Hepatocyte (in vitro differentiated cells): ENCODE data around the gene ARHGAP10. TPM values are rescaled to one million over a fixed set of nuclear protein-coding genes. Genes with fewer than 3 reads are reported as not detected.
"Not testable (repeated sequence)": the region's sequence is repeated elsewhere in the genome, so short reads cannot be mapped to it uniquely, and the experiment has no call there.

ENCODE experiments used
- DNase-seq: peaks from one replicate; pipeline ENCODE4 v3.0.0-alpha.2; 2016; ENCODE audit warnings: low spot score
- H2AFZ ChIP-seq: fragments of 200-600 bp; sonication (generic); 2 replicates; pipeline ENCODE4 v1.6.0; 2016; ENCODE audit warnings: antibody characterized with exemption, mild to moderate bottlenecking
- H3K27ac ChIP-seq: fragments of 200-600 bp; sonication (generic); 2 replicates; pipeline ENCODE4 v1.5.1; 2016; ENCODE audit warnings: mild to moderate bottlenecking
- H3K27me3 ChIP-seq: fragments of 200-600 bp; sonication (generic); 2 replicates; pipeline ENCODE4 v1.6.1; 2016
- H3K36me3 ChIP-seq: fragments of 200-600 bp; sonication (generic); replicated peaks from 2 replicates; pipeline ENCODE4 v1.5.1; 2016; ENCODE audit warnings: low read depth; ENCODE audit not compliant: insufficient read depth
- H3K4me1 ChIP-seq: fragments of 200-600 bp; sonication (generic); 2 replicates; pipeline ENCODE4 v1.5.1; 2016; ENCODE audit warnings: mild to moderate bottlenecking, moderate library complexity; ENCODE audit not compliant: insufficient read depth
- H3K4me2 ChIP-seq: fragments of 200-600 bp; sonication (generic); 2 replicates; pipeline ENCODE4 v1.6.0; 2016
- H3K4me3 ChIP-seq: fragments of 200-600 bp; sonication (generic); 2 replicates; pipeline ENCODE4 v1.5.1; 2016; ENCODE audit warnings: mild to moderate bottlenecking
- H3K79me2 ChIP-seq: fragments of 200-600 bp; sonication (generic); 2 replicates; pipeline ENCODE4 v1.6.0; 2017; ENCODE audit warnings: mild to moderate bottlenecking
- H3K9me2 ChIP-seq: fragments of 200-600 bp; sonication (generic); replicated peaks from 2 replicates; pipeline ENCODE4 v1.6.0; 2017; ENCODE audit warnings: mild to moderate bottlenecking; ENCODE audit not compliant: insufficient read depth
- H3K9me3 ChIP-seq: fragments of 200-600 bp; sonication (generic); 2 replicates; pipeline ENCODE4 v1.5.1; 2016; ENCODE audit warnings: low read depth, mild to moderate bottlenecking
- H4K20me1 ChIP-seq: fragments of 200-600 bp; sonication (generic); 2 replicates; pipeline ENCODE4 v1.6.0; 2016; ENCODE audit warnings: mild to moderate bottlenecking; ENCODE audit not compliant: insufficient read depth, poor library complexity, severe bottlenecking
- EZH2 ChIP-seq: fragments of 200-600 bp; sonication (generic); IDR thresholded peaks from 2 replicates; pipeline ENCODE4 v1.6.1; 2016; ENCODE audit warnings: antibody characterized with exemption, mild to moderate bottlenecking, borderline replicate concordance
- EZH2phosphoT487 ChIP-seq: fragments of 200-600 bp; sonication (generic); IDR thresholded peaks from one replicate; pipeline ENCODE4 v1.6.1; 2018; ENCODE audit warnings: antibody characterized with exemption, mild to moderate bottlenecking, low read depth, moderate library complexity; ENCODE audit not compliant: unreplicated experiment, severe bottlenecking
- WGBS: methylation state at CpG from one replicate; pipeline ENCODE4 v1.1.6; 2016; ENCODE audit warnings: low lambda C conversion rate; ENCODE audit errors: missing lambda C conversion rate; 5-methylcytosine and 5-hydroxymethylcytosine counted together
- polyA plus RNA-seq: library from polyadenylated mRNA; unstranded; fragments of >200 nt; fragmentation: Nextera tagmentation; extraction: Ambion mirVana; gene quantifications from 2 replicates; pipeline ENCODE4 v1.2.1, GENCODE V29; 2016
- total RNA-seq: library from RNA; depleted of rRNA; stranded (reverse); fragments of >200 nt; gene quantifications from 2 replicates; pipeline ENCODE4 v1.2.3, GENCODE V29; 2014
- TF ChIP-seq, protein P1 (sequence below): fragments of 200-600 bp; sonication (generic); IDR thresholded peaks from 2 replicates; pipeline ENCODE4 v1.5.1; 2016; ENCODE audit warnings: antibody characterized with exemption, mild to moderate bottlenecking; ENCODE audit not compliant: poor library complexity

ARHGAP10 gene
- total and polyA plus RNA-seq, 2 experiments from 2014 or later = 16.8 to 23.4 TPM

GRCh38 chr4:147996859-147997258 lies 265.0 kb downstream of the ARHGAP10 start:
- TF ChIP-seq, protein P1, sequence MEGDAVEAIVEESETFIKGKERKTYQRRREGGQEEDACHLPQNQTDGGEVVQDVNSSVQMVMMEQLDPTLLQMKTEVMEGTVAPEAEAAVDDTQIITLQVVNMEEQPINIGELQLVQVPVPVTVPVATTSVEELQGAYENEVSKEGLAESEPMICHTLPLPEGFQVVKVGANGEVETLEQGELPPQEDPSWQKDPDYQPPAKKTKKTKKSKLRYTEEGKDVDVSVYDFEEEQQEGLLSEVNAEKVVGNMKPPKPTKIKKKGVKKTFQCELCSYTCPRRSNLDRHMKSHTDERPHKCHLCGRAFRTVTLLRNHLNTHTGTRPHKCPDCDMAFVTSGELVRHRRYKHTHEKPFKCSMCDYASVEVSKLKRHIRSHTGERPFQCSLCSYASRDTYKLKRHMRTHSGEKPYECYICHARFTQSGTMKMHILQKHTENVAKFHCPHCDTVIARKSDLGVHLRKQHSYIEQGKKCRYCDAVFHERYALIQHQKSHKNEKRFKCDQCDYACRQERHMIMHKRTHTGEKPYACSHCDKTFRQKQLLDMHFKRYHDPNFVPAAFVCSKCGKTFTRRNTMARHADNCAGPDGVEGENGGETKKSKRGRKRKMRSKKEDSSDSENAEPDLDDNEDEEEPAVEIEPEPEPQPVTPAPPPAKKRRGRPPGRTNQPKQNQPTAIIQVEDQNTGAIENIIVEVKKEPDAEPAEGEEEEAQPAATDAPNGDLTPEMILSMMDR = no peak
- TF ChIP-seq EZH2phosphoT487 (no peak), EZH2 (no peak)
- Histone ChIP-seq H2AFZ (no peak overlapping the region), H4K20me1 (no peaks in the 10 kb centered on the region), H3K27me3 (no peaks in the 10 kb centered on the region), H3K4me2 (no peak overlapping the region), H3K36me3 (no peaks in the 10 kb centered on the region), H3K27ac (no peak overlapping the region), H3K79me2 (no peaks in the 10 kb centered on the region), H3K4me3 (no peak overlapping the region), H3K4me1 (no peaks in the 10 kb centered on the region), H3K9me3 (no peaks in the 10 kb centered on the region), H3K9me2 (no peaks in the 10 kb centered on the region)
- no peak for DNase-seq
- WGBS = 92% methylated on average over 3 of the region's 3 CpGs

DNA sequence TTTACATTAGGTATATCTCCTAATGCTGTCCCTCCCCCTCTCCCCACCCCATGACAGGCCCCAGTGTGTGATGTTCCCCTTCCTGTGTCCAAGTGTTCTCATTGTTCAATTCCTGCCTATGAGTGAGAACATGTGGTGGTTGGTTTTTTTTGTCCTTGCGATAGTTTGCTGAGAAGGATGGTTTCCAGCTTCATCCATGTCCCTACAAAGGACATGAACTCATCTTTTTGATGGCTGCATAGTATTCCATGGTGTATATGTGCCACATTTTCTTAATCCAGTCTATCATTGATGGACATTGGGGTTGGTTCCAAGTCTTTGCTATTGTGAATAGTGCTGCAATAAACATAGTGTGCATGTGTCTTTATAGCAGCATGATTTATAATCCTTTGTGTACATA lies 268.1 kb downstream of the ARHGAP10 start:
- DNase-seq, H3K4me3 ChIP-seq, H3K36me3 ChIP-seq, H3K4me2 ChIP-seq, H3K79me2 ChIP-seq, H3K27me3 ChIP-seq, H3K4me1 ChIP-seq, H3K27ac ChIP-seq, H3K9me3 ChIP-seq, H2AFZ ChIP-seq, H3K9me2 ChIP-seq, H4K20me1 ChIP-seq: not testable (repeated sequence)
- 100% methylated on average over 1 of the region's 1 CpG for WGBS

DNA sequence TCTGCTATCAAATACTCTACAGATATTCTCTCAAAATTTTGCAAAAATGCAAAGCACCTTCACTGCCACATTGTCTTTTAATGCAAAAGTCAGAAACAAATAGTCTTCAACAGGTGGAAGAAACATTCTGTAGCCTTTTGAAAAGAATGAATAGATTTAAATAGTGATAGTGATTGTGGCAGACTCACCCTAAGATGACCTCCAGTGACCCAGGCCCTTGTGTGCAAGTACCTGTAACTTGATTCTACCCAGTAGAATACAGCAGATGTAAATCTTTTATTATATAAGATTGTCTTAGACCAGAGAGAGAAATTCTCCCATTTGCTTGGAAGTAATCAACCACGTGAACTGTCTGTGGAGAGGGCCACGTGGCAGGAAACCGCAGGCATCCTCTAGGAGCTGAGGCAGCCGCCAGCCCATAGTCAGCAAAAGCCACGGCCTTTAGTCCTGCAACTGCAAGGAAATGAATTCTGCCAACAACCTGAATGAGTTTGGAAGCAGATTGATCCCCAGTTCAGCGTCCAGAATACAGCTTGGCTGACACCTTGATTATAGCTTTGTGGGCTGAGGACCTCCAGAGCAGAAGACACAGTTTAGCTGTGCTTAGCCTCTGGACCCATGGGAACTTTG lies 272.5 kb downstream of the ARHGAP10 start:
- Histone ChIP-seq H3K4me2 (no peak overlapping the region), H3K79me2 (no peaks in the 10 kb centered on the region), H3K4me3 (no peak overlapping the region), H3K4me1 (peaks cover 8% of the 10 kb centered on the region), H3K36me3 (no peaks in the 10 kb centered on the region), H3K9me3 (no peaks in the 10 kb centered on the region), H3K9me2 (no peaks in the 10 kb centered on the region), H4K20me1 (no peaks in the 10 kb centered on the region), H3K27ac (no peak overlapping the region), H3K27me3 (no peaks in the 10 kb centered on the region), H2AFZ (no peak overlapping the region)
- DNase-seq = no peak
- WGBS = 84% methylated on average over 6 of the region's 6 CpGs
- TF ChIP-seq EZH2phosphoT487 = no peak
- TF ChIP-seq EZH2 = no peak
- TF ChIP-seq, protein P1 = no peak

- Histone ChIP-seq H3K9me2 (no peaks in the 10 kb centered on the region), H2AFZ (no peak overlapping the region), H3K9me3 (no peaks in the 10 kb centered on the region), H3K27ac (no peak overlapping the region), H3K4me1 (peaks cover 8% of the 10 kb centered on the region), H3K4me3 (no peak overlapping the region), H3K27me3 (no peaks in the 10 kb centered on the region), H4K20me1 (no peaks in the 10 kb centered on the region), H3K79me2 (peaks cover 3% of the 10 kb centered on the region), H3K4me2 (no peak overlapping the region), H3K36me3 (no peaks in the 10 kb centered on the region)
- TF ChIP-seq EZH2phosphoT487 (no peak), EZH2 (no peak)
- TF ChIP-seq, protein P1 = no peak
- DNase-seq = no peak
- WGBS = 90% methylated on average over 11 of the region's 11 CpGs
Observed at GRCh38 chr4:148006001-148006400, 274.1 kb downstream of the ARHGAP10 start.
